IPS-NIHi7 (cell line): ENCODE results near the gene KRTAP12-2.
"Not testable (repeated sequence)": the region's sequence is repeated elsewhere in the genome, so short reads cannot be mapped to it uniquely, and the experiment has no call there.

Experiments used
- DNase-seq: peaks from one replicate; pipeline ENCODE4 v3.0.0; 2012; ENCODE audit warnings: mixed read lengths; ENCODE audit errors: extremely low spot score

Gene KRTAP12-2

DNA sequence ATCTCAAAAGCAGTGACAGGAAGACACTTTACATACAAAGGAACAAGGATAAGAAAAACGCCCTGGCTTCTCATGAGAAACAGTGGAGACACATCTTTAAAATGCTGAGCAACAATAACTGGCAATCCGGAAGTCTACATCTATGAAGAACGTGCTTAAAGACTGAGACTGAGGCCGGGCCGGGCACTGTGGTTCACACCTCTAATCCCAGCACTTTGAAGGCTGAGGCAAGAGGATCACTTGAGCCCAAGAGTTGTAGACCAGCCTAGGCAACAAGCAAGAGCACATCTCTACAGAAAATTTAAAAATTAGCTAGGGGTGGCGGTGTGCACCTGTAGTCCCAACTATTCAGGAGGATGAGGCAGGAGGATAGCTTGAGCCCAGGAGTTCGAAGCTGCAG, 17.4 kb upstream of the KRTAP12-2 start:
- DNase-seq = no peak

DNA sequence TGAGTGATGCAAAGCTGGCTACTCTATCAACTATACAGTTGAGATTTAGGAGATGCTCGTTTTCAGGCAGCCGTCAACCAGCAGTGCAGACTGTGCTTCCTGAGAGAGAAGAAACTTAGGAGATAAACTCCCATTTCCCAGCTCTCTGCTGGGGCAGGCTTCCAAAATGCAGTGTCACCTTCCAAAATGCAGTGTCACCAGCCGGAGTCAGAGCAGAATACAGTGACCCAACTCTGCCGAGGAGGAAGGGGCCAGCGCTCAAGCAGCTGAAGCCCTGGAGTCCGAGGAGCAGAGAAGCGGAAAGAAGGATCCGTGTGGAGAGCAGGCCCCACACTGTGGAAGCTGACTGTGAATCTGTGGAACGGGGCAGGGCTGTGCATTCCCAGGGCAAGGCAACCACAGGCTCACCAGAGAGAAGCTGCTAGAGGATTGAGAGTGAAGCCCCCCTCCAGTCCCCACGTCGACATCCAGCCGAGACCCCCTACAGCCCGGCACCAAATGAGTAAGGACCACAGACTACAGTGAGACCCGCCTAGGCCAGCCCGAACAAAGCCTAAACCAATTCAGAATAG, 15.9 kb upstream of the KRTAP12-2 start:
- DNase-seq = no peak

DNA sequence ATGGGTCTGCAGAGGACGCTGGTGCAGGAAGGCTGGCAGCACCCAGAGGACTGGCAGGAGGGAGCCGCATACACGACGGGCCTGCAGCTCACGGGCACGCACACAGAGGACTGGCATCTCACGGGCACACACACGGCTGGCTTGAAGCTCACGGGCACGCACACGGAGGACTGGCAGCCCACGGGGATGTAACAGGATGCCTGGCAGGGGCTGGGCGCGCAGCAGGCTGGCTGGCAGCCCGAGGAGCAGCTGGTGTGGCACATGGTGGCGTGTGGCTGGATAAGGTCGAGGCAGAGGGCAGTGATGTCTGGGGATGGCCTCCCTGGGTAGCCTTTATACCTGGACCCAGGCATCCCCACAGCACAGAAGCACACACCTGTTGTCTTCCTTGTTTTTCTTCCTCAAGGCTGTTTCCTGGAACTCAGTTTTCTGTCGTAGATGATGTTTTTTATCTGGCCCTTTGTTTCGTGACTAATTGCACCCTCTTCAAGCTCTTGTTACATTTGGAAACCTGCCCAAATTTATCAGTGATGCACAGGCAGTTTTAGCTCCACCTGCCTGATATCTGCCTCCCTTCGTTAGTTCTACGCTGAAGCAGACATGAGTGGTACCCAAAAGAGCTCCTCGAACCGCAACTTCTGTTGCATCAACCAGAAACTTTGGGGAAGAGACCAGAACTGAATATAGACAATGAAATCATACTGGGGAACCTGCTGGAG, 15.3 kb upstream of the KRTAP12-2 start, which contains the start of gene KRTAP12-1:
TSS of gene KRTAP12-1 (minus strand) at position 303 of the 719 bp plus-strand sequence. CDS start at position 263, 40 bp downstream.
- no peak for DNase-seq

DNA sequence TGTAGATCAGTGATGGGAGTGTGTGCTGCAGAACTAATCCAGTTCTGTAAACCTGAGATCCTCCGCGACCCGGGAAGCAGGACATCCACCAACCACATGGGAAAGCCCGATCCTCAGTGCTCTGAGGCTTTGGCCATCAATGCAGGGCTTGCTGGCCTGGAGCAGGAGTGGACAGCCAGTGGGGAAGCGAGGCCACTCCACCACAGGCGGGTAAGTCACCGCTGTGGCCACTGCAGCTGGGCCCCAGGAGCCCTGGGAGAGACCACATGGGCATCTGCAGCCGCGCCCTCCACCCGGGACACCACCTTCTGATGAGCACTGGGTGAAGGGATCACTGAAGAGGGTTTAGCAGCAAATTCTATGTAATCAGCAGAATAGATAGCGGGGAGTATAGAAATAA, 14.4 kb upstream of the KRTAP12-2 start:
- DNase-seq = no peak

DNA sequence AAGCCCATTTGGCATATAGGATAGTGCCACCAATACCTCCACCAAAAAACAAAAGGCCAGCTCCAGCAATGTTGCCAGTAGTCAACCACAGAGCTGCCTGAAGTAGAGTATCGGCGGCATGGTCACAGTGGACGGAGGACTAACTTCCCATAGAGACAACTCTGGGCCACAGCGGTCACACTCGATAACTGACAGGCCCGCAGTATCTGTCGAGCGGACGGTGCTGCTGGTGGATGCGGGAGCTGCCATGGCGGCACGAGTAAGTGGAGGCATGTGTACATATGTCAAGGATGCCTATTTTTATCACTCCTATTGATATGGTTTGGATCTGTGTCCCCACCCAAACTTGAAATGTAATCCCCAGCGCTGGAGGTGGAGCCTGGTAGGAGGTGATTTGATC, 11.2 kb upstream of the KRTAP12-2 start:
- DNase-seq = no peak

DNA sequence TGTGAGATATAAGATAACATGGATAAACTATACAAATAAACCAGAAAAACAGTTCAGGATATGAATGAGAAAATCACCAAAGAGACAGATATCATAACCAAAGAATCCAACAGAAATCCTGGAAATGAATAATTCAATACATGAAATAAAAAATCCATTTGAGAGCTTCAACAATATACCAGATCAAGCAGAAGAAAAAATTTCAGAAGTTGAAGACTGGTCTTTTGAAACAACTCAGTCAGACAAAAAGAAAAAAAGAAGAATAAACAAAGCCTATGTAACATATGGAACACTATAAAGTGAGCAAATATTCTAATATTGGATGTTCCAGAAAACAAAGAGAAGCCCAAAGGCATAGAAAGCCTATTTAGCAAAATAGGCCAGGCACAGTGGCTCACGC, 5.2 kb upstream of the KRTAP12-2 start:
- no peak for DNase-seq

DNA sequence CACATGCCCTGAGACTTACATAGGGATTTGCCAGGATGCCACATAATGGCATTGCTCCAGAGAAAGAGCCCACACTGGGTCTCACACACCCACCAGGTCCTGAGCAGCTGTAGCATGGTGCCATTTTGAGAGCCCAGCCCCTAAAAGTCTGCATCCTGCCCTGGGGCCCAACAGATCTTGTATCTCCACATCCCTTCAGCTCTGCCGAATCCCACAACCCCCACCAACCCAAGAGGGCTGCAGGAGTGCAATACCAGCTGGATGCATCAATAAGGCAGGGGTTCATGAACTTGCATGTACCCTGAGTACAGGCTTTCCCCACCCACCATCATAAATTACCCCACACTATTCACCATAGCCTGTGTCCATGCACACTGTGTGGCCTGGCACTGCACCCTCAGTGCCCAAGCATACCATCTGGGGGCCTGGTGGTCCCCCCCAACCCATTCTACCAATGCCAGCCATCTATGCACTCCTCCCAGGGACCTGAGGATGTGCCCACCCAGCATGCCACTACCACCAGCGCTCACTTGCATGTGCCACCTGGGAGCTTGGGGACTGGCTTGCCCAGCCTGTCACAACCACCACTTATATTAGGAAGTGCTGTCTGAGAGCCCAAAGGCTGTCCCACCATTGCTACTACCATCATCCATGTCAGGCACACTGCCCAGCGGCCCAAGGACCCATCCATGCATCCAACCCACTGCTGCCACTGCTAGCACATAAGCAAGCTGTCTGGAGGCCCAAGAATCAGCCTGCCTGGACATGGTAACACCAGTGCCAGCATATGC, 4.1 kb upstream of the KRTAP12-2 start:
- DNase-seq = no peak

DNA sequence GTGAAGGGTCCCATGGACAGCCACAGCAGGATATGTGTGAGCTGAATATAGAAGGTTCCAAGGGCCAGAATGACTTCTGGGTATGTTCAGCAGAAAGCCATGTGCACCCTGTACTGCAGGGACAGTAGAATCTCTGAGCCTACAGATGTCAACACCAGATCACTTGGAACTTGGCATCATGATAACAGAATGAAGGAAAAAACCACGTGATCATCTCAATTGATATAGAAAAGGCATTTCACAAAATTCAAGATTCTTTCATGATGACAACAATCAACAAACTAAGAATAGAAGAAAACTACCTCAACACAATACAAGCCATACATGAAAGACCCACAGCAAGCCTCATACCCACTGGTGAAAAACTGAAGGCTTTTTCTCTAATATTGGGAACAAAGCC, 885 bp upstream of the KRTAP12-2 start:
- DNase-seq = no peak

DNA sequence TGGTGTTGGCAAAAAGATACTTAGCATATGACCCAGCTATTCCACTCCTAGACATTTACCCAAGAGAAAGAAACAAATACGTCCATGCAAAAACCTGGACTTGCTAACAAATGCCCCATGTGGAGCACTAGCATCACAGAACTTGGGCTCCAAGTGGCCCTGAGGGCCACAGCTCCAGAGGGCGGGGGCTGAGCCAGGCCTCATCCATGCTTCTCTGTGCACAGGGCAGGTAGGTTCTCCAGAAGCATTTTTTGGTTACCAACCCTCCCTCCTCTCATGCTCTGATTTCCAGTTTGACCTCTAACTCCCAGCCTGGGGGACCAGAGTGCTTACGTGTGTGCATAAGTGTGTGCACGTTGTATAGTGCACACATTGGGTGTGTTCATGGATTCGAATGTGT, 2.0 kb downstream of the KRTAP12-2 start:
- DNase-seq = no peak

DNA sequence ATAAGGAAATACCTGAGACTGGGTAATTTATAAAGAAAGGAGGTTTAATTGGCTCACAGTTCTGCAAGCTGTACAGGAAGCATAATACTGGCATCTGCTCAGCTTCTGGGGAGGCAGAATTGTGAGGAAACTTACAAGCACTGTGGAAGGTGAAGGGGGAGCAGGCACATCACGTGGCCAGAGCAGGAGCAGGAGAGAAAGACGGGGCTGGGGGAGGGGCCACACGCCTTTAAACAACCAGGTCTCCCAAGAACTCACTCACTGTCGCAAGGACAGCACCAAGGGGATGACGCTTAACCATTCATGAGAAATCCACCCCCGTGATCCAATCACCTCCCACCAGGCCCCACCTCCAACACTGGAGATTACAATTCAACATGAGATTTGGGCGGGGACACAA, 5.2 kb downstream of the KRTAP12-2 start:
- not testable (repeated sequence) for DNase-seq

DNA sequence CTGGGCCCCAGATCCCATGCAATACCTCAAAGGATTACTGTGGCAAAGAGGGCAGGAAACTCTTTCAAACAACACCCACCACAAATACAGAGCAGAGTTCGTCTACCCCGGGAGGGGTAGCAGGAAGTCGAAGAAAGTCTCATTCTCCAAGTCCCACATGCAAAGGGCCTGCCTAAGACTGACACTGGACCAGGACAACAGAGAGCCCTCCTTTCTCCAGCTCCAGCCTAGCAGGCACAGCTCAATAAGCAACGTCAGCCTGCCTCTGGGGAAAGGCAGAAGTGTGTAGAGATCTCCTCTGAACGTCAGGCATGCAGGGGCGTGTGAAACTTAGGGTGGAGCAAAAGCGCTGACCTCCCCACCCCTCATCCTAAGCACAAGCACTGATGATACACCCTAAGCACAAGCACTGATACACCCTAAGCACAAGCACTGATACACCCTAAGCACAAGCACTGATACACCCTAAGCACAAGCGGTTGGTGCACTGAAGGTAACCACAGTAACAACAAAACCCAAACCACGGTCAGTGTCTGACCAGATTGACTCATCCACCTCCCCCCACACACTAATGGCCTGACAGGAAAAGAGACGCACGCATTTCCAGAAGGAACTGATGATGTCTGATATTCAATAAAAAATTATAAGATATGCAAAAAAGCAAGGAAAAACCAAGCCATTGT, 7.7 kb downstream of the KRTAP12-2 start:
- DNase-seq = no peak

DNA sequence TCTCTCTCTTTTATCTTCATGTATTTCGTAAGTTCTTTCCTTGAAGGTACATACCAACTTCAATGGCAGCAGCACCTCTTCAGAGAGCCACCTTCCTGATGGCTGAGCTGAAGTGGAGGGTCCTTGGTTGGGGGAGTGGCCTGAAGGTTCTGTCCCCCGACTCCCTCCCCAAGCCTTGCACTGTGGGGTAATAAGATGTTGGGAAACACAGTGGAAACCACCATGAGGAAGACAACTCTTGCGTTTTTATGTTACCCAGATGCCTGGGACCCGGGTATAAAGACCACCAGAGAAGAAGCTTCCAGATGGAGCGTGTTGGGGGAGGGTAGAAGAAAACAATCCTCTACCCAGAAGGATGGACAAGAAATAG, 8.2 kb downstream of the KRTAP12-2 start:
- no peak for DNase-seq

DNA sequence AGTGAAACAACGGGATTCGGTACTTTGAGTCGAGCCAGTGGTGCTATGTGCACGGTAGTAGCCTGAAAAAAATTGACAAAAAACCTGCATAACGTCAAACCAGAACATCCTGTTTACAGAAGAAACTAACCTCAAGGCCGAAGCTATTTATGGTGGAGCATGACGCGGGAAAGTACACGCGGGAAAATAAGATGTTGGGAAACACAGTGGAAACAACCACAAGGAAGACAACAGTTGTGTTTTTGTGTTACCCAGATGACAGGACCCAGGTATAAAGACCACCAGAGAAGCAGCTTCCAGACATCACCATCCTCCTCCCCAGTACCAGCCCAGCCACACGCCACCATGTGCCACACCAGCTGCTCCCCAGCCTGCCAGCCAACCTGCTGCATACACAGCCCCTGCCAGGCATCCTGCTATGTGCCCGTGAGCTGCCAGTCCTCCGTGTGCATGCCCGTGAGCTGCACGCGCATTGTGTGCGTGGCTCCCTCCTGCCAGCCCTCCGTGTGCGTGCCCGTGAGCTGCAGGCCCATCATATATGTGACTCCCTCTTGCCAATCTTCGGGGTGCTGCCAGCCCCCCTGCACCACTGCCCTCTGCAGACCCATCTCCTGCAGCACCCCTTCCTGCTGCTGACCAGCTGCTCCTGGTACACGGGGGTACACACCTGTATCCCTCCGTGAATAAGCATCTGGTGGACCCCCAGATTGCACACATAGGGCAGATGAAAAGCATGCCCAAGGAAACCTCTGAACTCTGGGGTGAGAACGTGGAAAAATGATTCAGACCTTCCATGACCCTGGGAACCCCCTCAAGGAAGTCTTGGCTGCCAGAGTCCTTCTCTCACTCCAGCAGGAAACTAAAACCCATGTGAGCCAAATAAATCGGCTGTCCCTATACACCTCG, 8.8 kb downstream of the KRTAP12-2 start, which contains the start of gene KRTAP12-3:
TSS of gene KRTAP12-3 (plus strand) at position 298 of the 906 bp plus-strand sequence. CDS start at position 346, 48 bp downstream.
- DNase-seq = no peak

DNA sequence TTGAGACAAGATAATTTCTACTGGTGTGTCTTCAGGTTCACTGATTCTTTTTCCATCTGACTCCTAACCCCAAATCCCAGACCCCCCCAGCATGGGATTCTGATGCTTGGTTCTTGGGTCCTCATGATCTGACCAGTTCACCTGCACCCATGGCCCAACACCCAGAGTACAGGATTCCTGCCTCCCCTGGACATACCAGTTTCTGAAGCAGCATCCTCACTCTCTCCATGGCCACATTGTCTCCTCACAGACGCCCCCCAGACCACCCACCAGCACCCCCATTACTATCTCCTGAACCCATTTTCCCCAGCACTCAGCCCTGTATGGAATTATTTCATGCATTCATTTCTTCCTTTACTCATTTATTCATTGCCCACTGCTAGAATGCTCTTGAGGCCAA, 9.9 kb downstream of the KRTAP12-2 start:
- DNase-seq = no peak

DNA sequence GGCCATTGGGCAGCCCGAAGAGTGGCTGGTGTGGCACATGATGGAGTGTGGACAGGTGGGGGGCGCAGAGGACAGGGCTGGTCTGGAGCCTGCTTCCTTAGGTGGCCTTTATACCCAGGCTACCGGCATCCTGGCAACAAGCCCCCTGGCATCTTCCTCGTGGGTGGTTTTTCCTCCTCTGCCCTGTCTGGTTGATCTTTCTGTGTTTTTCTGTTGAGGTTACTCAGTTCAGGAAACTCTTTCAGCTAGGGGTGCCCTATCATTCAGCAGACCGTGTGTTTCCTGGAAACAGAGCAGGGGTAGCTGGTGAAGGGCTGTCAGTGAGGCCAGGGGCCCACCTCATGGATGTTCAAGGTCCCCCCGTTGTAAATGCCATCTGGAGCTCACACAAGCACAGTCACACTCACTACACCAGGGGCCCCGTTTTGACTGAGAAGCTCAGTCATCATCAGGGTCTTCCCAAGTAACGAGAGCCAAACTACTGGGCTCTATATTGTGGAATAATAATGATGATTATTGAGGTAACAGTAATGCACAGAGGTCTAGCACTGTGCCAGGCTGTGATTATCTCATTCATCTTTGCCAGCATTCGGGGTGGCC, 12.1 kb downstream of the KRTAP12-2 start, which contains the start of gene KRTAP12-4:
TSS of gene KRTAP12-4 (minus strand) at position 84 of the 600 bp plus-strand sequence. CDS start at position 39, 45 bp downstream.
- DNase-seq = no peak

DNA sequence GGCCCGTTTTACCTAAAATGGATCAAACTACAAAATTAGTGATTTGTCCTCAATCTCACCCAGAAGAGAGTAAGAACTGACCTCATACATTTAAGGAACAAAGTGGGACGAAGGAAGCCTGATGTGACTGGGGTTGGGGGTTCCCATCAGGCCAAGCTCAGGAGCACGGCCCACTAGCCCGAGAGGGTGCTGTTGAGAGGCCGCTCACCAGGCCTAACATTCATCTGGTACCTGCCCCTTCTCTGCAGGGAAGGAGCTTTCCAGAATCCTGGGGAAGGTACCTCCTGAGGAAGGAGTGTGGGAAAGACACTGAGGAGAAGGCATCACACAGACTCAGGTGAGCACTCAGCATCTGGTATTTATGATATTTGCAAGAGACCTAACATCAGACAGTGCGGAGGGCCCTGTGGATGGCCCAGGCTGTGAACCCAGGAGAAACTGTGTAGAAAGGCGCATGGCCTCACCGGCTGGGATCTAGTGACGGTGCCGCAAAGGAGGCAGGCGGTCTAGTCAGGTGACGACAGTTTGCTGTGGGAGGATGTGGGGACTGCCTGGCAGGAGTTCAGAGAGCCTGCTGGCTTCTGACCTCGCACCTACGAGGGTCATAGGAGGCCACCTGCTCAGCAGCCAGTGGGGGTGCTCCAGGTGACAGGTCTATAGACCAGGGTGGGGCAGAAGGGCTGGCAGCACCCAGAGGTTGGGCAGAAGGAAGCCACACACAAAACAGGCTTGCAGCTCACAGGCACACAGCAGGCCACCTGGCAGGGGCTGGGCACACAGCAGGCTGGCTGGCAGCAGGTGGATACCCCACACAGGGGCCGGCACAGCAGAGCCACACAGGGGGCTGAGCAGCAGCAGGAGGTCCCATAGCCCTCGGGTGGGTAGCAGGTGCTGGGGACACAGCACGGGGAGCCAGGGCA, 12.8 kb downstream of the KRTAP12-2 start:
- DNase-seq = no peak

DNA sequence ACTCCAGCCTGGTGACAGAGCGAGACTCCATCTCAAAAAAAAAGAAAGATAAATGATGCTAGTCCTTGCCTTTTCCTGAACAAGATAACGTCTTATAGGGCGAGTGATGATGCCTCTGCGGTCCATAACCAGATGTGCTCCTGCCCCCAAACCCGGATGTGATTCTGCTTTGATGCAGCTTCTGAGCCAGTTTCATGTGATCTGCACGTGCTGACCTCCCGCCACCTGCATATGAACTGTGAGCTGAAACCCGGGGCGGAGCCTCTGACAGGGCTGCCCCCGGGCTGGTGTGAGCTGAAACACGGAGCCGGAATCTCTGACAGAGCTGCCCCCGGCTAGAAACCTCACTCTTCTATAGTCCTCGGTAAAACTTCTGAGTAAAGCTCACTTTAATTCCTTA, 13.6 kb downstream of the KRTAP12-2 start:
- no peak for DNase-seq

DNA sequence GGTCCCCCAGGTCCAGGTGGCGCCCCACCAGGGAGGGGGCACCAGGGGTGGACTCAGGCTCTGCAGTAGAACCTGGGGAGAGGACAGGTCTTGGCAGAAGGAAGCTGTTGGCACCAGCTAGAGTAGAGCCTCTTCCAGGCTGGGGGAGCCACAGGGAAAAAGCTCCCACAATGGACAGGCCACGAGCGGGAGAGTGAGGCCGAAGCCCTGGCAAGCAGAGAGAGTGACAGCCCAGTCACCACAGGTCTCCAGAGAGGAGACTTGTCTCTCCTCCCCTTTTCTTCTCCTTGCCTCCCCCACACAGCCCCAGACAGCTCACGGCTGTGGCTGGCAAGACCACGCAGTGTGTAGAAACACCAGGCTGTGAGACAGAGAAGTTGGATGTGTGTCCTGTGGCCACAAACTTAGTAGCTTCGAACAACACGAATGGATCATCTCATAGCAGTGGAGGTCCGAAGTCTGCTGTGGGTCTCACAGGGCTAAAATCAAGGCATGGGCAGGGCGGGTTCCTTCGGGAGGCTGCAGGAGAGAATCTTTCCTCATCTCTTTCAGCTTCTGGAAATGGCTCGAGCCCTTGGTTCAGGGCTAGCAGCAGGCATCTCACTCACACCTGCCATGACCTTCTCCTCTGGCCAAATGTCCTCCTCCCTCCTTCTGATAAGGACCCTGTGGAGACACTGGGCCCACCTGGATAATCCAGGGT, 15.6 kb downstream of the KRTAP12-2 start:
- DNase-seq = no peak
